IPS-11a (cell line): ENCODE measurements around the gene PARD3.

ENCODE experiments used
- H3K4me3 ChIP-seq: one replicate; pipeline ENCODE4 v1.5.1; 2013; ENCODE audit warnings: low read depth, low read length, control low read depth

The PARD3 gene

GRCh38 chr10:34628174-34628796 lies 186.8 kb downstream of the PARD3 start:
- H3K4me3 ChIP-seq: no peak overlapping the region

- H3K4me3 ChIP-seq: no peak overlapping the region
These were observed 187.4 kb downstream of the PARD3 start for GRCh38 chr10:34627741-34628140.

DNA sequence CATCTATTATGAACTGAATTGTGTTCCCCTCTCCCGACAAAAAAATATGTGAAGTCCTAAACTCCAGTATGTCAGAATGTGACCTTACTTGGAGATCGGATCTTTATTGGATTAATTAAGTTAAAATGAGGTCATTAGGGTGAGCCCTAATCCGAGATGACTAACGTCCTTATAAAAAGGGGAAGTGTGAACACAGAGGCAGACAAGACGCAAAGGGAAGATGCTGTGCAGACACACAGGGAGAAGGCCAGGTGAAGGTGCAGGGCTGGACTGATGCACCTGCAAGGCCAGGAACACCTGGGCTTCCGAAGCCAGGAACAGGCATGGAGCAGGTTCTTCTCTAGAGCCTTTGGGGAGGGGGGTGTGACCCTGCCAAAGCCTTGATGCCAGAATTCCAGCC lies 187.8 kb downstream of the PARD3 start:
- no peak overlapping the region for H3K4me3 ChIP-seq

GRCh38 chr10:34626158-34626880 lies 188.8 kb downstream of the PARD3 start:
- no peak overlapping the region for H3K4me3 ChIP-seq

- no peak overlapping the region for H3K4me3 ChIP-seq
These were observed 190.6 kb downstream of the PARD3 start for GRCh38 chr10:34624323-34625153.

DNA sequence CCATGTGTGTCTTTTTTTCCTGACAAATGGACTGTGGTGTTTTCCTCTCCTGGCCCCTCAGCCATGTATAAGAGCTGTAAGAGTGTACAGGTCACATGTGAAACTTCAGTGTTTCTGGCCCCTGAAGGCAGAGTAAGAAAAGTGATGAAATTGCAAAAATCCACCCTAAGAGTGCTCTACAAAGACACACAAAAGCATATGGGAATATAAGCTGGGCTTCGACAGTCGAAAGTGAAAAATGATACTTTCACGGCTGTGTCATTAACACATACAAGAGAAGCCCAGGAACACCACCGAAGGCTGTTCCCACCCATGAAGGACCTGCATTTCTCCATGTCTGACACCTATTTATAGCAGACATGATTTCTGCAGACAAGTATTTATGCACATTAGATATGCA lies 192.2 kb downstream of the PARD3 start:
- no peak overlapping the region for H3K4me3 ChIP-seq

- H3K4me3 ChIP-seq: no peak overlapping the region
These were observed 196.5 kb downstream of the PARD3 start for GRCh38 chr10:34618611-34619010.

GRCh38 chr10:34615770-34616169 lies 199.3 kb downstream of the PARD3 start:
- no peak overlapping the region for H3K4me3 ChIP-seq

GRCh38 chr10:34613491-34613890 lies 201.6 kb downstream of the PARD3 start:
- no peak overlapping the region for H3K4me3 ChIP-seq

- no peak overlapping the region for H3K4me3 ChIP-seq
These were observed 202.2 kb downstream of the PARD3 start for GRCh38 chr10:34612938-34613337.

GRCh38 chr10:34612446-34612845 lies 202.7 kb downstream of the PARD3 start:
- no peak overlapping the region for H3K4me3 ChIP-seq

DNA sequence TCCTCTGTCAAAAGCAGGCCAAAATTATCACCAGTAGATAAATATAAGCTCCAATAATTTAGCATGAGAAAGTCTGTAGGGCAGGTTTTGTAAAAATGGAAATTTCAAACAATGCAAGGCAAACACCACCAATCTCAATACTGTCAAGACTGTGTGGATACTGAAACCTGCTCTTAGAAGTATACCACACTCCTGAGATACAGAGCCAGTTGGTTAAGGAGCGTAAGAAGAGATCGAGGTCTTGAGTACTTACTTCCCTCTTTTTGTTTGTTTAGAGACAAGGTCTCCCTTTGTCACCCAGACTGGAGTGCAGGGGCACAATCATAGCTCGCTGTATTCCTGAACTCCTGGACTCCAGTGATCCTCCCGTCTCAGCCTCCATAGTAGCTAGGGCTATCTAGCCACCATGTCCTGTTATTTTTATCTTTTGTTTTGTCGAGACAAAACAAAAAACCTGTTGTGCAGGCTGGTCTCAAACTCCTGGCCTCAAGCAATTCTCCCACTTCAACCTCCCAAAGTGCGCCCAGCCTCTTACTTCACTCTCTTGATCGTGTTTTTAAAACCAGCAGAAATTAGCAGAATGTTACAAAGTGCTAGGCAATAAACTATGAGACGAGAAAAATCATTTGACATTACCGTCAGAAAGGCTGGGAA lies 205.7 kb downstream of the PARD3 start:
- no peak overlapping the region for H3K4me3 ChIP-seq

GRCh38 chr10:34607894-34608293 lies 207.2 kb downstream of the PARD3 start:
- H3K4me3 ChIP-seq: no peak overlapping the region

GRCh38 chr10:34606890-34607289 lies 208.2 kb downstream of the PARD3 start:
- no peak overlapping the region for H3K4me3 ChIP-seq

GRCh38 chr10:34602478-34602877 lies 212.6 kb downstream of the PARD3 start:
- no peak overlapping the region for H3K4me3 ChIP-seq

DNA sequence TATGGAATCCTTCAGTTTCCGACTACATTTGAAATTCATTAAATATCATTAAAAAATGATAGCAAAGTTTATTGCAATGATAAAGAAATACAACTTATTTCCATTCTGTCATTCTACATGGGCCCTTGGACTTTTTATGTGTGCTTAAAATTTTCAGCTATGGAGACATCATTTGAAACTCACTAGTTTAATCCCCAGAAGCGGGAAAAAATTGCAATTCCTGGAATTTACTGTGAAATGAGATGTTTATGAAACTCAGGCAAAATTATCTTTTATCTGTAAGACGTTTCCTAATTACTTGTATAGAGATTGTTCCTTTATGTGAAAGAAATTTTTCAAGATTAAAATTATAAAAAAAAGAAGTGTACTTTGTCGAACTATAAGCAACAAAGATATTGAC lies 213.4 kb downstream of the PARD3 start:
- H3K4me3 ChIP-seq: no peak overlapping the region

DNA sequence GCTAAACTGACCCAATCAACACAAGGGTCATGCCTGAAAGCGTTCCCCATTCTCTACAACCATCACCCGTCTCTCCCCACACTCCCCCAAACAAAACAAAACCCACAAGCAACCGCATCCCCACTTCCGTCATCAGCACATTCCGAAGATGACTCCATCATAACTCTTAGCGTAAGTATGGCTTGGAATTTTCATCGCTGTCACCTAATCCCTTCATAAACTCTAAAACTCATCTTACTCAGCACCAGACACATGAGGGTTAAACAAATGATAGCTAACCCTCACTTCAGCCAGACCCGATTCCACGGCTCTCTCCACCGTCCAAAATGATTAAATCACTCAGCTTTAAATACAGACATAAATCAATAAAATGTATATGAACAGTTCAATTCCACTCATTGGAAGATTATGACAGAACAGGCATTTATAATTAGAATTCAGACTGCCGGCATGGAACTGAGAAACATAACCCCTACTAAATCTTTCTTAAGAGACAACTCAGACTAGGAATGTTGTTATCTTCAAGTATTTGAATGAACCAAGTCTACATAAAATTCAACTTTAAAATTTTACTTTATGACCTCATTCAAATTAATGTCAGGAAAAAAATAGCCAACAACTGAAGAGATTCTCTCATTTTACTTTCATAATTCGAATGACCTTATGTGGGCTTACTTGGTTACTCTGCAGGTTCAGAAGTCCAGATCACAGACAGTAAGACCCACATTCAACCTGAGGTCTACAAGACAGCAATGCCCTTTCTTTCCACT lies 215.9 kb downstream of the PARD3 start:
- H3K4me3 ChIP-seq: no peak overlapping the region

DNA sequence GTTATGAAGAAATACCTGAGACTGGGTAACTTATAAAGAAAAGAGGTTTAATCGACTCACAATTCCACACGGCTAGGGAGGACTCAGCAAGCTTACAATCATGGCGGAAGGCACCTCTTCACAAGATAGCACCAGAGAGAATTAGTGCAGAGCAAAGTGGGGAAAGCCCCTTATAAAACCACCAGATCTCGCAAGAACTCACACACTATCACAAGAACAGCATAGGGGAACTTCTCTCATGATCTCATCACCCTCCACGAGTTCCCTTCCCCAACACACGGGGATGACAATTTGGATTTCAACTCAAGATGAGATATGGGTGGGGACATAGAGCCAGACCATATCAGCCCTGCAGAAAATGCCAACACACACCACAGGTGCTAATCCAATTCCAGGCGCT lies 218.7 kb downstream of the PARD3 start:
- no peak overlapping the region for H3K4me3 ChIP-seq

DNA sequence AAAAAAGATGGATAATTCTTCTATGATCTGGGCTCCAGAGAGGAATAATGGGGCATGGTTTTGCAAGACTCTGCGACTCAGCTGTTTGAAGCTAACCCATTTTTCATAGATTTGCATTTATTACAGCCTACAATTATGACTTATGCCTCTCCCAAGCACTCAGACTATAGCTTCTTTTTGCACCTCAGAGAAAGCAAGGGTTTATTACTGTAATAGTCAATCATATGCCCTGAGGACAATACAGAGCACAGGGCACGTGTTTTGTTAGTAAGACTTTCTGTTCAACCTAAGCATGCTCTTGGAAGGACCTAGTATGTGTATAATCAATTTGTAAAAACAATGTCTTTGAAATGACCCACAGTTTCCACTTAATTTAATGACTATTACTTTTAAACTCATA lies 221.2 kb downstream of the PARD3 start:
- no peak overlapping the region for H3K4me3 ChIP-seq

DNA sequence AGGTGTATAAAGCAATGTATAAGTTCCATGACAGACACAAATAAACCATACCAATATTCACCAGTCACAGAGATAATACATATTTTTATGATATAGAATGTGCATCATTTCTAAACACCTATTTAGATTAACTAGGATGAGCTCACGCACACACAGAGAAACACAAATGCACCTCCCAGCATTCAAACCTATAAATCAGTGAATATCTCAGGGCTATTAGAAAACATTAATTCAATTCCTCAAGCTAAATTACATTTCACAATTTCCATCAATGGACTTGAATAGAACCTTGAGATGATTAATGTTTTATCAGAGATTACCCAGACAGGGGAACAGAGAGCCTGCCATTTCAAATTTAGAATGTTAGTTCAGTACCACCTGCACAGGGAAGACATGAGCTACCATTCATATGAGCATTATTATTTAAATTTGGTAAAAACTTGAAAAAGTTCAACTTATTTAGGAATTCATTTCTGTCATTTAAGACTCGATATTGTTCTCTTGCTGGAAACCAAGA lies 221.7 kb downstream of the PARD3 start:
- no peak overlapping the region for H3K4me3 ChIP-seq
